Hindlimb muscle (tissue), 1 donor: ENCODE measurements around the gene SLC25A12. TPM values are rescaled to one million over a fixed set of nuclear protein-coding genes. Genes with fewer than 3 reads are reported as not detected.
A peak's percentile ranks its signal among the peaks of the same experiment; 100 is the strongest.
"Not testable (repeated sequence)": the region's sequence is repeated elsewhere in the genome, so short reads cannot be mapped to it uniquely, and the experiment has no call there.

Source experiments
- DNase-seq: peaks from one replicate; pipeline ENCODE4 v3.0.0-alpha.2; 2013
- polyA plus RNA-seq: library from polyadenylated mRNA; unstranded; fragments of 120-200 nt; gene quantifications from one replicate; pipeline ENCODE4 v1.2.1, GENCODE V29; 2013; ENCODE audit not compliant: insufficient read length

SLC25A12 gene
- polyA plus RNA-seq, 1 donor: 23.6 TPM

DNA sequence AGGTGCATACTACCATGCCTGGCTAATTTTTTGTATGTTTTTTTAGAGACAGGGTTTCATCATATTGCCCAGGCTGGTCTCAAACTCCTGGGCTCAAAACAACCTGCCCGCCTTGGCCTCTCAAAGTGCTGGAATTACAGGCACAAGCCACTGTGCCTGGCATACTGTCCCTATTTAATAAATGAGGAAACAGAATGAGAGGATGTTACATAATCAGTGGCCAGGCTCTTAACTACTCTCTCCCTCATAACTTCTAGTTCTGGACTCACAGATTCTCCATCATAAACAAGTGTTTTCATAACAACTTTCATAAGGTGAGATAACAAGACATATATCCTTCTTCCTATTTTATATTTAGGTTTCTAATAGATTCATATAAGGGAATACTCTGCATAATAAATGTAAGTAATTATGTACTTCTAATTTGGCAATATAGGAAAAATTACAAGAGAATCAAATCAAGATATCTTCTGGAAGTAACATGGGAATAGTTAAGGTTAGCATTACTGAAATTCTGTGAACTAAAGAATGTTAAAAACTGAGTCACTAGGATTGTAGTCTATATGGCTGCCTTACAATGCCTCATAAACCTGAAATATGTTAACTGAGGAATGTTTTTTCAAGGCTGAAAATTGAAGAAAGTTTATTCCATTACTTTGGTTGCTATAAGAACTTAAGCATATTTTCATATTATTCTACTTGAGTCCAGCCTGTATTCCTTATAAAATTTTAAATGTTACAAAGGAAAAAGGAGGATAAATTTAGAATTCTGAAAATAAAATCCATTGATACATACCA is 71.3 kb downstream of the SLC25A12 start:
- no peak for DNase-seq

DNA sequence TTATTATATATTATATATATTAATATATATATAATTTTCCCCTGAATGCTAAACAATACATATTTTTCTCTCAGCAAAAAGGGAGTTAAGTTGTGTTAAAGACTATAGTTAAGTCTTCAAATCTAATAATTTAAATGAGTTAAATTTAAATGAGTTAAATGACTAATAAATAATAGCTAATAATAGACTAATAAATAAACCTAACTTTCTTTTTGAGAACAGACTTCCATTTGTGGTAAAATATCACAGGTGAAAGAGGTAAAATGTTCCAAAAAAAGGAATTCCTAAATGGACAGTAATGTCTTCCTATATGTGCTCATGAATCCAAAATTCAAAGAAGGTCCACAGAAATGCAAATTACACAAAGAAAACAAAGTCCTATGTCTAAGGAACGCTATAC is 74.6 kb downstream of the SLC25A12 start:
- DNase-seq: no peak

DNA sequence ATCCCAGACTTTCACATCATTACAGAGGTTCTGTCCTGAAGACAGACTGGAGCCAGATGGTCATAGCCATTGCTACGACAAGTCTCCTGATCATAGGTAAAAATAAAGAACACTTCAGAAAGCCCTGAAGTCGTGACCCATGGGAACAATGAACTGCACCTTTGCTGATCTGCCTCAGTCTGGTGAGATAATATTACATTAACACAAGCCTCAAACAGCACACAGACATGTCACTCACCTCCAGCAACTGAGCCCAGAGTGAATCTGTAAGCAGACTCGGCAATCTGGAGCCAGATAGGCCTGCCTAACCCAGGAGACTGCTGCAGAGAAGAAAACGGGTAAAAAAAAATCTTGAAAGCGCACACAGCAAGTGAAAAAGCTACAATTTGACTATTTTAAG is 79.2 kb downstream of the SLC25A12 start:
- no peak for DNase-seq

GRCh38 chr2:171814174-171814573 is 79.9 kb downstream of the SLC25A12 start:
- DNase-seq: no peak

- no peak for DNase-seq
These were observed 80.3 kb downstream of the SLC25A12 start for GRCh38 chr2:171813729-171814128.

DNA sequence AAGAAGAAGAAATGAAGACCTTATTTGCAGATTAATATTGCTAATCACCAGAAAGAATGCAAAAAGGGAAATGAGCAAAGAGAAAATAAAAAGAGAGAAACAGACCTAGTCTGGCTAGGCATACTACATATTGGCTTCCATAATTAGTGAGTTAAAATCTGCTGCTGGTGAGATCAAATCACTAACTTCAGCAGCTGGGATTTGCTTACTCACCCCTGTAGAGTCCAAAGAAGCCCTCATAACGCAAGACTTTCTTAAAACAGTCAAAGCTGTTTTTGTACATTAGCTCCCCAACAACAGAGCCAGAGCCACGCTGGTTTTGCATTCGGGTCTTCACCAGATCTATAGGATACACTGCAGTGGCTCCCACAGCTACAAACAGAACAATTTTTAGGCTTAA is 80.9 kb downstream of the SLC25A12 start:
- no peak for DNase-seq

GRCh38 chr2:171811245-171811628 is 82.8 kb downstream of the SLC25A12 start:
- DNase-seq: no peak

- DNase-seq: peak; percentile 35
These were observed 83.4 kb downstream of the SLC25A12 start for GRCh38 chr2:171810422-171811244.

DNA sequence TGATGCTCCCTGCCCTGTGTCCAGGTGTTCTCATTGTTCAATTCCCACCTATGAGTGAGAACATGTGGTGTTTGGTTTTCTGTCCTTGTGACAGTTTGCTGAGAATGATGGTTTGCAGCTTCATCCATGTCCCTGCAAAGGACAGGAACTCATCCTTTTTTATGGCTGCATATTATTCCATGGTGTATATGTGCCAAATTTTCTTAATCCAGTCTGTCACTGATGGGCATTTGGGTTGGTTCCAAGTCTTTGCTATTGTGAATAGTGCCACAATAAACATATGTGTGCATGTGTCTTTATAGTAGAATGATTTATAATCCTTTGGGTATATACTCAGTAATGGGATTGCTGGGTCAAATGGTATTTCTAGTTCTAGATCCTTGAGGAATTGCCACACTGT is 85.2 kb downstream of the SLC25A12 start:
- DNase-seq: not testable (repeated sequence)

- DNase-seq: no peak
These were observed 86.1 kb downstream of the SLC25A12 start for GRCh38 chr2:171807831-171808393.

DNA sequence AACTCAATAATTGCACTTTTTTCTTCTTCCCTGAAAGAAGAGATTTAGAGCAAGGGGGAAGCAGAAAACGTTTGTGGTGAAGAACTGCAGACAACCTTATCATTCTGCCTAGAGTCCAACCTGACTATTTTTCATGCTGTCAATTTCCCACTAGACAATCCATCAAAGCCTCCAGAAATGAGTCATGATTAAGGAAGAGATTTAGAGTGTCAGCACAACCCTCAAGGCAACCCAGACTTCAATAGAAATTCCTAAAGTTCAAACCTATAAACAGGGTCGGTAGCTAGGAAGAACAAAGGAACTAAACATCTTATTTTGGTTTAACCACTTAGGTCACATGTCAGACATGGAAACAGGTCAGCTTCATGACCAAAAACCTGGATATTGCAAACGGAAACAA is 86.9 kb downstream of the SLC25A12 start:
- DNase-seq: no peak

GRCh38 chr2:171804456-171804855 is 89.6 kb downstream of the SLC25A12 start:
- DNase-seq: no peak

DNA sequence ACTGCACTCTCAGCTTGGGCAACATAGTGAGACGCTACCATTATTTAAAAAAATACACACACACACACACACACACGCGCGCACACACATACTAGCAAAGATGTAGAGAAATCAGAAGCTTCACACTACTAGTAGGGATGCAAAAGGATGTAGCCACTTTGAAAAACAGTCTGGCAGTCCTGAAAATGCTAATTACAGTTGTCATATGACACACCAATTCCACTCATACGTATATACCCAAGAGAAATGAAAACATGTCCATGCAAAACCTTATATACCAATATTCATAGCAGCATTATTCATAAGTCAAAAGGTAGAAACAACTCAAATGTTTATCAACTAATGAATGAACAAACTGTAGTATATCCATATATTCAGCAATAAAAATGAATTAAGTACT is 90.3 kb downstream of the SLC25A12 start:
- no peak for DNase-seq

GRCh38 chr2:171800639-171801038 is 93.4 kb downstream of the SLC25A12 start:
- no peak for DNase-seq

- no peak for DNase-seq
These were observed 95.8 kb downstream of the SLC25A12 start for GRCh38 chr2:171798156-171798820.

- no peak for DNase-seq
These were observed 99.1 kb downstream of the SLC25A12 start for GRCh38 chr2:171794918-171795317.

DNA sequence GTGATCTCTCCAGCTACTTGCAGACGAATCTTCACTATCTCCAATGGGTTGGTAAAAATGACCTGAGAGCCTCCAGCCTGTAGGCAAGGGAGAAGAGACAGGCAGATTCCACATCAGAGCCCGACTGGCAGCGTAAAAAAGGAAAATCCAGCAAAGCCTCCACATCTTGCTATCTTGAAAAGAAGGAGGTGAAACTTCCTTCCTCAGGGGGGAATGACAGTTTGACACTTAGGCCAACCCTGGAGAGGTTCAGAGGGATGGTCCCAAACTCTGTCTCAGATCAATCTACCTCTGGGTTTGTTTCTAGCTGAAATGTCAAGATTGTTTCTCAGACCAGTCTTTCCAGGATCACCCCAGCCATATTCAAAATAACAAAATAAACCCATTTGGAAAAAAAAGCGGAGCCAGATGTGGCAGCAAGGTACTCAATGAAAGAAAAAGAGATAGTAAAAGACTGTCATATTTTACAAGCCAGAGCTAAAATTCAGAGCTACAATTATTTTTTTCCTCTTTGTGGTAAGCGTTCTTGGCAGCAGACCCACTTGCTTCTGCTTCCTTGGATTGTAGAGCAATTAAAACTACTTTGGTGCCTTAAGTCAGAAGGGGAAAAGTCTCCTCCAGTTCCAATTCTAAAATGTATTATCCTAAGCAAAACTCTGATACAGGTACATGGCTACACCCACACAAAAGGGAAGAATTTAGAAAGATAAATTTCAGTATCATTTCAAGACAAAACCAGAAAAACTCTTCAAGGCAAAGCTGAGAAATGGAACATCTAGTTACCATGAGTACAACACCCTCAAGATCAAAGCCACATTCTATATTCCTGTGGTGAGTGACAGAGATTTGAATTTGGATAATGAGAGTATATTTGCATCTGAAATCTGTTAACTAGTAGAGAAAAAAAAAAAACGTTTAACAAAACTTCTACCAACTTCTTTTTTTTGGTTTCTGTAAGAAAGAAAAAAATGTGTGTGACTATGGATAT is 100.1 kb downstream of the SLC25A12 start:
- no peak for DNase-seq

DNA sequence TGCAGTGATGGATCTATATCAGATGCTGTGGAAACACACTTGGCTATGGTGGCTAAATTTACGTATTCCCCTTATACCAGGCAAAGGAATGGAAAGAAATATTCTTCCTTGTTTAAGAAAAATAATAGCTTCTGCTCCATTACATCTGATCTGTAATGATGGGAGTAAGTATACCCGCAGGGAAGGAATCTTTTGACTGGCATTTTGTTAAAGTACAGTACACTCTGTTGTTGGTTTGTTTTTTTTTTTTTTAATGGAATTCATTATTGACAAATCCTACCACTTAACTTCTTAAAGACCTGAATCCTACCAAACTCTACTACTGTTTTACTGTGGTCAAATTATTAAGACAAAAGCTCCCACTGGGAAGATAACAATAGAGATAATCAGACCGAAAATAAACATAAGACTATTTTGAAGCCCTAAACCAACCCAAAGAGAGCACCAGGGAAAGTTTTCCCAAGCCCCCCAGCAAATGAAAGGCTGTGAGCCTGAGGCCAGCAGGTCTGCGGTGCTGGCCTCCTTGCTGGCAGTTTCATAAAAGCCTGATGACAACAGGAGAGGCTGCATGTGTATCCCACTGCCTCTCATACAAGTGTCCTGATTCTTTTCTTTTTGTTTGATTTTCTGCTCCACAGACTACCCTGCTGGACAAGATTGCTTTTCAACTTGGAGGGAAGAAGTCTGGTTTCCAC is 101.0 kb downstream of the SLC25A12 start:
- DNase-seq: no peak

DNA sequence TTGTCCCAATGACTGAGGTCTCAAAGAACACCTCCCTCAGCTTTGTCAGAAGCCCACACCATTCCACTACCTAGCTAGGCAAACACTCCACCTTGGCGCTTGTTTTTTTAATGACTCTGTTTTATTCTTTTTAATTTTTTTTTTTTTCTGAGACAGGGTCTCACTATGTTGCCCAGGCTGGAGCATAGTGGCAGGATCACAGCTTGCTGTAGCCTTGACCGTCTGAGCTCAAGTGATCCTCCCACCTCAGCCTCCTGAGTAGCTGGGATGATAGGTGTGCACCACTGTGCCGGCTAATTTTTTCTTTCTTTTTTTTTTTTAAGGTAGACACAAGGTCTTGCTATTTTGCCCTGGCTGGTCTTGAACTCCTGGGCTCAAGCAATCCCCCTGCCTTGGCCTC is 101.9 kb downstream of the SLC25A12 start:
- DNase-seq: no peak

GRCh38 chr2:171791361-171791760 is 102.7 kb downstream of the SLC25A12 start:
- DNase-seq: peak; percentile 19

DNA sequence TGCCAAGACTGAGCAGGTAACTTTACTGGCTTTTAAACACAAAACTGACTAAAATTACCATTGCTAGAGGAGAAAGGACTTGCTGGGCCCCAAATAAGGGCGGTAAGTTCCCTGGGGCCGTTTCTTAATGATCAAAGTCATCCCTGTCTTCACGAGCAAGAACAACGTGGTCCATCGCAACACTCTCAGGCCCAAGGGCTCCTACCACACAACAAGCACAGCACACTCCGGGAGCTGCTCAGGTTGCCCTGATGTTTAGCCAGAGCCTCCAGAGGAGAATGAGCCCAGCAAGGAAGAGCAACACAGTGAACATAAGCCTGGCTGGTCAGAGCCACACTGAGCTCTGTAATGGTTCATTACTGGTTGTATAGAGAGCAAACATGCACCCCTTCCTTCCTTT is 104.1 kb downstream of the SLC25A12 start:
- no peak for DNase-seq
